Neural crest cell (in vitro differentiated cells): ENCODE measurements around the gene MKX. TPM values are rescaled to one million over a fixed set of nuclear protein-coding genes. Genes with fewer than 3 reads are reported as not detected.
A peak's percentile ranks its signal among the peaks of the same experiment; 100 is the strongest.

Source experiments
- DNase-seq: peaks from one replicate; pipeline ENCODE4 v3.0.0; 2021; ENCODE audit warnings: low read depth, mixed read lengths, low spot score
- H3K27ac Mint-ChIP-seq: one replicate; pipeline ENCODE4 v1.8.0; 2021; ENCODE audit warnings: mild to moderate bottlenecking, mixed read lengths; ENCODE audit not compliant: unreplicated experiment
- H3K27me3 Mint-ChIP-seq: 2 replicates; pipeline ENCODE4 v1.8.0; 2021; ENCODE audit warnings: low read depth, mild to moderate bottlenecking, mixed read lengths
- H3K36me3 Mint-ChIP-seq: 2 replicates; pipeline ENCODE4 v1.8.0; 2021; ENCODE audit warnings: low read depth, mild to moderate bottlenecking, mixed read lengths
- H3K4me1 Mint-ChIP-seq: 2 replicates; pipeline ENCODE4 v1.8.0; 2021; ENCODE audit warnings: mixed read lengths
- H3K4me3 Mint-ChIP-seq: one replicate; pipeline ENCODE4 v1.8.0; 2021; ENCODE audit warnings: mild to moderate bottlenecking, mixed read lengths
- H3K9me3 Mint-ChIP-seq: 2 replicates; pipeline ENCODE4 v1.8.0; 2021; ENCODE audit warnings: mixed read lengths
- total RNA-seq: library from RNA; stranded (reverse); gene quantifications from 2 replicates; pipeline ENCODE4 v1.2.1, GENCODE V29; 2021
- TF ChIP-seq, protein P1 (sequence below): fragments of 200-600 bp; sonication (generic); conservative IDR thresholded peaks from 2 replicates; pipeline ENCODE4 v1.5.0; 2021; ENCODE audit warnings: antibody characterized with exemption, mild to moderate bottlenecking

MKX gene
- total RNA-seq, 1 donor from 2014 or later = not detected

DNA sequence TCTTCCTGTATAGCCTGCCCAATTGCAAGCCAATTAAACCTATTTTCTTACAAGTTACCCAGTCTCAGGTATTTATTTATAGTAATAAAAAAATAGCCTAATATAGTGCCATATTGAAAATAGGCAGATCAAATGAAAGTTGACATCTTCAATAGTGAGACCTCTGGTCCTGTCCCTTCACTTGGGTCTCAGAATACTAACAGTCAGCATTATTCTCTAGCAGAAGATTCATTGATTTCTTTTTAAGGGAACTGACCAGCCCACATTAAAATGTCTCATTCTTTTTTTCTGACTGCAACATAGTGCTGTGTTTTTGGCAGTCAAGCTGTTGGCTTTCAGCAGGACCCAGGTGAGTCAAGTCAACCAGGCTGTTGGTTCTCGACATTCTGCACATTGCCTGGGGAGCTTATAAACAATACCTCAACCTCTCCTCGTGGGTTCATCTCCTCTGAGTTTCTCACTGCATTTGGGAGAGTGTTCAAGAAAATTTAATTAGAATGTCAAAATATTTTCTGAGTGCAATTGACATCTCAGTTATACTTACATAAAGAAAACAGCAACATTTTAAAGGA lies 109.8 kb downstream of the MKX start:
- H3K4me3 Mint-ChIP-seq = no peak overlapping the region
- no peak overlapping the region for H3K27ac Mint-ChIP-seq
- TF ChIP-seq, protein P1, sequence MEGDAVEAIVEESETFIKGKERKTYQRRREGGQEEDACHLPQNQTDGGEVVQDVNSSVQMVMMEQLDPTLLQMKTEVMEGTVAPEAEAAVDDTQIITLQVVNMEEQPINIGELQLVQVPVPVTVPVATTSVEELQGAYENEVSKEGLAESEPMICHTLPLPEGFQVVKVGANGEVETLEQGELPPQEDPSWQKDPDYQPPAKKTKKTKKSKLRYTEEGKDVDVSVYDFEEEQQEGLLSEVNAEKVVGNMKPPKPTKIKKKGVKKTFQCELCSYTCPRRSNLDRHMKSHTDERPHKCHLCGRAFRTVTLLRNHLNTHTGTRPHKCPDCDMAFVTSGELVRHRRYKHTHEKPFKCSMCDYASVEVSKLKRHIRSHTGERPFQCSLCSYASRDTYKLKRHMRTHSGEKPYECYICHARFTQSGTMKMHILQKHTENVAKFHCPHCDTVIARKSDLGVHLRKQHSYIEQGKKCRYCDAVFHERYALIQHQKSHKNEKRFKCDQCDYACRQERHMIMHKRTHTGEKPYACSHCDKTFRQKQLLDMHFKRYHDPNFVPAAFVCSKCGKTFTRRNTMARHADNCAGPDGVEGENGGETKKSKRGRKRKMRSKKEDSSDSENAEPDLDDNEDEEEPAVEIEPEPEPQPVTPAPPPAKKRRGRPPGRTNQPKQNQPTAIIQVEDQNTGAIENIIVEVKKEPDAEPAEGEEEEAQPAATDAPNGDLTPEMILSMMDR = no peak
- no peak for DNase-seq
- no peaks in the 10 kb centered on the region for H3K9me3 Mint-ChIP-seq
- no peaks in the 10 kb centered on the region for H3K36me3 Mint-ChIP-seq
- H3K27me3 Mint-ChIP-seq = no peaks in the 10 kb centered on the region
- peaks cover 6% of the 10 kb centered on the region for H3K4me1 Mint-ChIP-seq

DNA sequence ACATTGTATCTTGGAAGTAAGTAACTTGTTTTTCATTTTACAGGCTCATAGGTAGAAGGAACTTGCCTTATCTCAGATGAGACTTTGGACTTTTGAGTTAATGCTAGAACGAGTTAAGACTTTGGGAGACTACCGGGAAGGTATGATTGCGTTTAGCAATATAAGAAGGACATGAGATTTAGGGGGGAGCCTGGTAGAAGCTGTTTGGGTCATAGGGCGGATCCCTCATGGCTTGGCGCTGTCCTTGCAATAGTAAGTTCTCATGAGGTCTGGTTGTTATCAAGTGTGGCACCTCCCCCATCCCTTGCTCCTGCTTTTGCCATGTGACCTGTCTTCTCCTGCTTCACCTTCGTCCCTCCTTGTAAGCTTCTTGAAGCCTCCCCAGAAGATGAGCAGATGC lies 110.3 kb downstream of the MKX start:
- no peak overlapping the region for H3K4me3 Mint-ChIP-seq
- no peaks in the 10 kb centered on the region for H3K36me3 Mint-ChIP-seq
- no peaks in the 10 kb centered on the region for H3K9me3 Mint-ChIP-seq
- H3K27ac Mint-ChIP-seq = no peak overlapping the region
- H3K27me3 Mint-ChIP-seq = no peaks in the 10 kb centered on the region
- peaks cover 6% of the 10 kb centered on the region for H3K4me1 Mint-ChIP-seq
- no peak for DNase-seq
- TF ChIP-seq, protein P1 = no peak

DNA sequence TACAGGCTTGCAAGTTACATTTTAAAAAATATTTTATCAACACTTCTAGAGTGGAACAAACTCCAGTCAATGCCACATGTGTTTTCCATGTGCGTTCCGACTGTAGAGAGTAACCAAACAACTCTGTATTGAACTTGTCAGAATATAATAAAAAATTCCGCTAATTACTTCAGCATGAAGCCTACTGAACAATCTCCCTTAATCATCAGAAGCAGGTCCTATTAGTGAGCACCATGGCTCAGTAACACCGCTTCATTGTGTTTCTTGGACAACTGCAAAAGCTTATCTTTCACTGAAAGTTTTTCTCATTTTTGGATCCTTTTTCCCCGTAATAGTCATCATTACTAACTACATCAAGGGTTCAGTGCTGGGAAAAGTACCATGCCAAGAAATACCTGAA lies 117.0 kb downstream of the MKX start:
- Mint-ChIP-seq H3K4me1 (peaks cover 18% of the 10 kb centered on the region), H3K4me3 (no peak overlapping the region), H3K9me3 (no peaks in the 10 kb centered on the region), H3K27ac (no peak overlapping the region), H3K27me3 (no peaks in the 10 kb centered on the region), H3K36me3 (no peaks in the 10 kb centered on the region)
- DNase-seq = no peak
- TF ChIP-seq, protein P1 = no peak

DNA sequence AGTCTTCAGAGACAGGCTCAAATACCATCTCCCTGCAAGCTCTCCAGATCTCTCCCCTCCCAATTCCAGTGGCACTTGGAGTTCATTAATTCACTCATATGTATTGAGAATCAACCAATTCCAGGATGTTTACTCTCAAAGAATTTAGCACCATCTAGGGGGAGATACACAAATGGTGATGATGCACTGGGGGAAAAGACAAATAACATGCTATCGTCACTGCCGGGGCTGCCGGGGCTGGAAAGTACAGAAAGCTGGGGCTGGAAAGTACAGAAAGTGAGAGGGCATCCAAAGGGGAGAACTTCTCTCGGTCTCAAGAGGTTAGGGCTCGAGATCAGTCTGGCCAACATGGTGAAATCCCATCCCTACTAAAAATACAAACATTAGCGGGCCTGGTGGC lies 118.7 kb downstream of the MKX start:
- no peak for DNase-seq
- Mint-ChIP-seq H3K36me3 (no peaks in the 10 kb centered on the region), H3K27me3 (no peaks in the 10 kb centered on the region), H3K4me3 (no peak overlapping the region), H3K27ac (no peak overlapping the region), H3K9me3 (no peaks in the 10 kb centered on the region), H3K4me1 (peaks cover 18% of the 10 kb centered on the region)
- TF ChIP-seq, protein P1 = no peak

DNA sequence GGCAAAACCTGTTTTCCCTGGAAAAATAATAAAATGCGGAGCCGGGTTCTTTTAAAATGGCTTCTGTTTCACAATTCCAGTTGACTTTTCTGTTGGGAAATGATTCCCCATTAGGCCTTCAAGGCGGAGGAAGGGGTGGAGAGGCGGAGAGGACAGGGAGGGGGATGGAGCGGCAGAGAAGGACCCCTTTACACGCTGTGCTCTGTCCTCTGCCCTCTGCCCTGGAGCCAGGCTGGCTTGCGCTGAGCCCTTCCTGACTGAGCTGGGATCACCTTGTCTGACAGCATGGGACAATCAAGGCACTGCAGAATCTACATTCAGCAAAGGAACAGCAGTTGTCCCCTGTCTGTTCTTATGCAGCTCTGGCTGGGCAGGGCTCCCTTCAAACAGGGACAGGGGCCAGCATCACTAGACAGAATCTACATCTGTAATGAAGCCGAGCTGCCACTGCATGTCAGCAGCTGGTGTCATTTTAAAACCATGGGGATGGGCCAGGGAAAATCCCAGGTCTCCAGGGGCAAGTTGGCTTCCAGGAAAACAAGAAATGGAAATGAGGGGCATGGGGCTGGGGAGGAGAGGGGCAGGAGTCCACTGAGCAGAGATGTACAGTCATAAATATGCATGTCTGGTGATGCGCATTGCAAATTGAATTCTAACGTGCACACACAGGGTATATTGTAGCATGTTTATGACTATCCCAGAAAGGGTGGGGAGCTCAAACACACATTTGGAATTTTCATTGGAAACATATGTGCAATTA lies 120.0 kb downstream of the MKX start:
- DNase-seq = no peak
- Mint-ChIP-seq H3K27ac (peak overlapping the region; percentile 65), H3K27me3 (no peaks in the 10 kb centered on the region), H3K4me1 (peaks cover 27% of the 10 kb centered on the region), H3K9me3 (no peaks in the 10 kb centered on the region), H3K36me3 (no peaks in the 10 kb centered on the region), H3K4me3 (no peak overlapping the region)
- TF ChIP-seq, protein P1 = no peak
